Hypothalamus (tissue), 51 donors: ENCODE measurements around the gene MED19.
"Not testable (repeated sequence)": the region's sequence is repeated elsewhere in the genome, so short reads cannot be mapped to it uniquely, and the experiment has no call there.

Experiments
- DNase-seq, 51 donors: peaks; one replicate each; lab custom pipeline; 2025; lab: John Stamatoyannopoulos, UW

The MED19 gene, protein sequence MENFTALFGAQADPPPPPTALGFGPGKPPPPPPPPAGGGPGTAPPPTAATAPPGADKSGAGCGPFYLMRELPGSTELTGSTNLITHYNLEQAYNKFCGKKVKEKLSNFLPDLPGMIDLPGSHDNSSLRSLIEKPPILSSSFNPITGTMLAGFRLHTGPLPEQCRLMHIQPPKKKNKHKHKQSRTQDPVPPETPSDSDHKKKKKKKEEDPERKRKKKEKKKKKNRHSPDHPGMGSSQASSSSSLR

DNA sequence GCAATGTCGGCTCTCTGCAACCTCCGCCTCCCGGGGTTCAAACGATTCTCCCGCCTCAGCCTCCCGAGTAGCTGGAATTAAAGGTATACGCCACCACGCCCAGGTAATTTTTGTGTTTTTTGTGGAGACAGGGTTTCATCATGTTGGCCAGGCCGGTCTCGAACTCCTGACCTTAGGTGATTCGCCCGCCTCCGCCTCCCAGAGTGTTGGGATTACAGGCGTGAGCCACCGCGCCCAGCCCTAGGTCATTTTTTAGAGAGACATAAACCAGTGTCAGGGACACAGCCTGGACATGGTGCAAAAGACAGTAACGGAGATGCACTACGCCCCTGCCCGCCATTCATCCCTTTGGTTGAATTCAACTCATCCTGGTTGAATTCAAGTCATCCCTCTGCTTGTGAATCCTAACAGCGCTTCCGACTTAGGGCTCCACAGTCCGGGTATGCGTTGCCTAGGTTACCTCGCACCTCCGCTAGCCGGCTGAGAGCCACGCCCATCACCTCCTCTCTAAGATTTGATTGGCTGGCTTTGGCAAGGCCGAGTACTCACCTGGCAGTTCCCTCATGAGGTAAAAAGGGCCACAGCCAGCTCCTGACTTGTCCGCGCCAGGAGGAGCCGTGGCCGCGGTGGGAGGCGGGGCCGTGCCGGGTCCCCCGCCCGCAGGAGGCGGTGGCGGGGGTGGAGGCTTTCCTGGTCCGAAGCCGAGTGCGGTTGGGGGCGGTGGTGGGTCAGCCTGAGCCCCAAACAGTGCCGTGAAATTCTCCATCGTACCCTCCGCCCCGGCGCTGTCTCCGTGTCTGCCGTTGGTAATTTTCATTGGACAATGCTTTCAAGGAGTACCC is at the start of gene MED19:
TSS of gene MED19 (minus strand) at position 802 of the 842 bp plus-strand sequence. CDS start at position 766, 36 bp downstream.
- peak in 38 of 51 donors; percentile 39 to 89 (median 74) for DNase-seq

DNA sequence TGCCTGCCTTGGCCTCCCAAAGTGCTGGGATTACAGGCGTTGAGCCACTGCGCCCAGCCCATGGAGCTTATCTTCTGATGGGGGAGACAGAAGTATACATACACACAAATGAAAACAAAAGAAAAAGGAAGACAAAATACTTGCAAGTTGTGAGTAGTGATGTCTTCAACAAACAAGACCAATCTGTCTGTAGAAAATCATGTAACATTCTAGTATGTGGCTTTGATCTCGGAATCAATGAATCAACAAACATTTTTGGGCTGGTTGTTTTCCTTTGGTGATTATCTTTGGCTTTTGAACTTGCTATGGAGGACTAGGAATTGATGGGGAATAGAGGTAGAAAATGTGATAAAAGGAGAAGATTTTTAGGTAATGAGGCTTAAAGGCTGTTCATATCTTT is 46.2 kb upstream of the MED19 start:
- DNase-seq: no peak

DNA sequence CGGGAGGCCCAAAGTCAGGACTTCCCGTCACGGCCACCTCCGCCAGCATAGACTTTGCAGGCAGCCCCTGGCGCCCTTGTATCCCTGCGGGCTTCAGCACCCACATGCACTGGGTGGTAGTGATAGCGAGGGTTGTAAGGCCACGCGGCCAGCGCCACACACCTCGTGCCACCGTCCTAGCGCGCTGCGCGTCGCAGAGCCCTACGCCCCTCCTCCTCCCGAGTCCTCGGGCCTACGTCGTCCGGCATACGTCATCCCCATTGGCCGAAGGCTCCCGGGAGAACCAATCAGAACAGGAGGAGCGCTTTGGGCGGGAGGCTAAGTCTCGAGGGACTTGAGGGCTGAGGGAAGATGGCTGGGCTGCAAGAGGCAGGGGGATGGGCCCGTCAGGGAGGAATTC is 40.9 kb upstream of the MED19 start:
- no peak for DNase-seq

DNA sequence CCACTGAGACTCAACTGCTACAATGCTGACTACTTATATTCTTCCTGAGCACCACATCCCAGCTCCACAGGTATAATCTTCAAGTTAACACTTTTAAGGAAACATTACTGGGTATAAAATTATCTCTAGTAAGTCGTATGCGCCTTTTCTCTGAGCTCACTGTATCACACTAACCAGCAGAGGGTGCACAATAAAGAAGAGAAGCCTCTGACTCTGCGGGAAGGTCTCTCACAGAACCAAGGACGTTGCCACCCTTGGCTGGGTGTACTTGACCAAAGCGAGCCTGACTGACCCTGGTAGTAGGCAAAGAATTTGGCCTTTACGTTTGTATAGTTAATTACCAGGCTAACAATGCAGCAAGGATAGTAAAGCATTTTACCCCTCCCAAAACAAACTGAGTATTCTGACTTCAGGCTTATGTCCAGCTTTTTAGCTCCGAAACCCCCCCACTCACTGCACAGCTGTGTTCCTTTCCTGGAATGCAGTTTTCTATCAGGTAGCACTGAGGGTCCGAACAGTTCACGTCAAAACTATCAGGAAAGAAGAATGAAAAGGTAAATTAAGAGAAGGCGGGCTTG is 39.8 kb upstream of the MED19 start, which contains the start of gene BTBD18:
TSS of gene BTBD18 (minus strand) at position 144 of the 578 bp plus-strand sequence. CDS start 631 bp downstream, outside the sequence.
- peak in 6 of 51 donors; percentile 5 to 19 (median 12) for DNase-seq

DNA sequence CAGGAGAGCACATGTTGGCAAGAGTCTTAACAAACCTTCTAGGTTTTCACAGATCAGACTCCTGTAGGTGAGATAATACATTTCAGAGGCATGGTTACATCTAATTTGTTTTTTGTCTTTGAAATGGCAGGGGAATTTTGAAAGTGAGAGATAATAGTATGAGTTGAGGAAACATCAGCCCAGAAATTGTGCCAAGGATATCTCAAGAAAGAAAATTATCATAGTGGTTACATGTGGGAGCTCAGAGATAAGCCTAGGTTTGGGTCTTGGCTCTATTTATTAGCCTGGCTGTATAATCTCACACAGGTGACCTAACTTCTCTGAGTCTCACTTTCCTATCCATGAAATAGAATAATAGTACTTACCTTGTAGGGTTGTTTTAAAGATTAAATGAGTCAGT is 39.2 kb upstream of the MED19 start:
- no peak for DNase-seq

DNA sequence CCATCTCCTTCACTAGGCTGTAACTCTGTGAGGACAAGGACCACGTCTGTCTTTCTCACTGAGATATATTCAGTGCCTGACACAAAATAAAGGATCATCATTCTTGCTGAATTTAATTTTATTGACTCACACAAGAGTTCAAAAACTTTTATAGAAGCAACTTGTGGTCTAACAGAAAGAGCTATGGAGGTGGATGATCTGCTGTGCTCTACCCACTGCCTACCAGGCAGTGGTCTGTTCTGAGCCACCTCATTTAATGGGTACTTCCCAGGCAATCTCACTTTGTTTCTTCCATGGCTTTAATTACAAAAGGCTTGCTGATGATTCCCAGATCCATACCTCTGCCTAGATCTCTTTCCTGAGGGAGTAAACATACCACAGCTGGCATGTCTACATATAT is 34.9 kb upstream of the MED19 start:
- no peak for DNase-seq

DNA sequence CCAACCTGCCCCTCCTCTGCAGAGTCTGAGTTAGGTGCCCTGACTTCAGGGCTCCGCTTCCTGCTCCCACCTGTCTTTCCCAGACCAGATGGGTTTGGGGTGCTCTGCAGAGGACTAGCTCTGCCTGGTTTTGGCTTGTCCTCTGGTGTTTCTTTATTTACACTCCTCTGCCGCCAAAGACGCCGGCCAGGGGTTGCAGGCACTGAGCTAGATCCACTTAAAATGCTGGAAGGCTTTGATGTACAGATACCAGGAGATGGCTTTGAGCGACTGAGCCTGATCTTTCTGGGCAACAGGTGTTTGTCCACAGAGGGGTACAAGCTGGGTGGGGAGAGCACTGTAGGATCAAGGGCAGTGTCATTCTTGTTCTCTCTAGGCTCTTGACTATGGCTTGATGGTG is 33.2 kb upstream of the MED19 start:
- no peak for DNase-seq

DNA sequence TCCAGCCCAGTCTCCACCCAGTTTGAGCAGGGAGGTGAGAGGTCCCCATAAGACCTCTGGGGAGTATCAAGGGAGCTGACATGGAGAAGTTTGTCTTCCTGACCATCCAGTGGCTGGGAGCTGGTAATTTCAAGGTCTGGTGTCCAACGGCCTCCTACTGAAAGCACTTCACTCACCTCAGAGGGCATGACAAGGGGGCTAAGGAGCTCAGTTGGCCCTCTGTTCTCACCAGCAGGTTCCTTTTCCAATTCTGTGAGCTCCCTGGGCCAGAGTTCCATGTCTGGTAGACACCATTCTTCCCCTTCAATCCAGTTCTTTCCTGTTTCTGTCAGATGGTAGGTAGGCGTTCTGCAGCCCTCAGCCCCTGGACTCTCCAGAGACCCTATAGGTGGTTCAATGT is 32.3 kb upstream of the MED19 start:
- no peak for DNase-seq

DNA sequence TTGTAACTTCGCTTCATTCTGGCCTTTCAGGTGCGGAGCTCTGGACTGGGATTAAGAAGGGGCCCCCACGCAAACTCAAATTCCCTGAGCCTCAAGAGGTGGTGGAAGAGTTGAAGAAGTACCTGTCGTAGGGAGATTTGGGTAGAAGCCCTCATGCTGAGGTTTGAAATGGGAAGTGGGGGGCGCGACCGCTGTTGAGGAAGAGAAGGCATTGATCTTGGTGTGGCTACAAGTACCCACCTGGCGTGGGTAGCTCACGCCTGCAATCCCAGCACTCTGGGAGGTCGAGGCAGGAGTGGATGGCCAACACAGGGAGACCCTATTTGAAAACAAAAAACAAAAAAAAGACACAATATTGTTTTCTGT is 30.1 kb upstream of the MED19 start:
- DNase-seq: no peak

DNA sequence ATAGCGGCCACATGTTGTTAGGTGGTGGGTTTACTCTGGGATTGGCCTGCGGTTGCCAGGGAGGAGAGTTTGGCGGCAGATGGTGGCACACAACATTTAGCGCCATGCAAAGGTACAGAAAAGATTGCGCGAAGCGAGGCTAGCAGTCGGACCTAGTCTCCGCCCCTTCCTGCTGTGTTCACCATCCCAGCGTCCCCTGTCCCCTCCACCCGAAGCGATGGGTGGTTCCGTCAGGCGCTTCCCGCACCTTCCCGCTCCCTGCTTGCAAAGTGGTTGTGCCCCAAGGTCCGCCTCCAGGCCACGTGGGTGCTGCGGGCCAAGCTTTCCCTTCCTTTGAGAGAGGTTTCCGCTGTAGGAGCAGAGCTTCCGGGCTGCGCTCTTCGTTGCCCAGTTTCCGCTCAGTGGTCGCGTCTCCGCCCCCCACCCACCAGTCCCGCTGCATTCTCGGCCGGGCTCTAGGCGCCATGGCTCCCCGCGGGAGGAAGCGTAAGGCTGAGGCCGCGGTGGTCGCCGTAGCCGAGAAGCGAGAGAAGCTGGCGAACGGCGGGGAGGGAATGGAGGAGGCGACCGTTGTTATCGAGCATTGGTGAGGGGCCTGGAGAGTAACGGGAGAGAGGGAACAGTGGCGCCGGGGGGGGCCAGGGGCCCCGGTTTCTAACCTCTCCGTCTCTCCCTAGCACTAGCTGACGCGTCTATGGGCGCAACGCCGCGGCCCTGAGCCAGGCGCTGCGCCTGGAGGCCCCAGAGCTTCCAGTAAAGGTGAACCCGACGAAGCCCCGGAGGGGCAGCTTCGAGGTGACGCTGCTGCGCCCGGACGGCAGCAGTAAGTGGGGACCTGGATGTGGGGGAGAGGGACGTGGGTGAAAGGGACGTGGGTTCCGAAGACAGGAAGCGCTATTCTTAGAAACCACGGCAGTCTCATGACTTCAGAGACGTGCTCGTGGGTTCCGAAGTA is 29.4 kb upstream of the MED19 start, which contains the start of gene SELENOH:
TSS of gene SELENOH (plus strand) at position 360 of the 955 bp plus-strand sequence. CDS start at position 465, 105 bp downstream.
- peak; percentile 51 to 98 (median 91) for DNase-seq

DNA sequence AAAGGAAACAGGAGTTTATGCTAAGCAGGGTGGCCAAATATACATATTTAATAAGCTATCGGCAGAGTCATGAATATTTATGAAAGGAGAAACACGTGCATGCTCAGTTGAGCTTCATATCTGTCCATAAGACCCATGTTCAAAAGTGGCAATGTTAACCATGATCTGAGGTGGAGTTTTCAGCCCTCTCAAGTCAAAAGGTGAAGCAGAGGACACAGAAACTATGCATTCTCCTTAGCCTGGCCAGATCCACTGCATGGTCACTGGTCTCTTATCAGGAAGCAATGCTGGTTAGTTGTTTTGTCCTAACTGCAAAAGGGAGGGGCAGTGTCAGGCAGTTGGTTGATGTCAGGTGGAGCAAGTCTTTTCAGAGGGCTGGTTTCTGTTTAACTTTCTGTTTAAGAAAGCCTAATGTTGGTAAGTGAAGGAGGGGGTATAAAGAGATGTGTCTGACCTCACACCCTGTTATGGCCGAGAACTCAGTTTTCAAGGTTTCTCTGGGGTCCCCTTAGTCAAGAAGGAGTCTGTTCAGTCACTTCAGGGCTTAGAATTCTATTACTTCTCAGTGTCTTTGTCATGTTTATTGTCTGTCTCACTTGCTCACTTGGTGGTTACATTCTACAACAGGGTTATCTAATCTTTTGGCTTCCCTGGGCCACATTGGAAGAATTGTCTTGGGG is 23.7 kb upstream of the MED19 start:
- DNase-seq: no peak

DNA sequence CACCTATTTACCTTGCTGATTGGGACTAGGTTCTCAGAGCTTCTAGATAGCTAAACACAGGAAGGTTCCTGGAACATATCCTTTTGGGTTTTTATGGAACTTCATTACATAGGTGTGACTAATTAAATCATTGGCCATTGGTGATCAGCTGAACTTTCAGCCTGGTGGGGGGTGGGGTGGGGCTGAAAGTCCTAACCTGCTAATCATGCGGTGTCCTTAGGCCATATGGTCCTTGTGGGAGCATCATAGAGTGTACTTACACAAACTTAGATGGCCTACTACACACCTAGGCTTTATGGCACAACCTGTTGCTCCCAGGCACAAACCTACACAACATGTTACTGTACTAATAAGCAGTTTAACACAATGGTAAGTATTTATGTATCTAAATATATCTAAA is 20.6 kb upstream of the MED19 start:
- no peak for DNase-seq

DNA sequence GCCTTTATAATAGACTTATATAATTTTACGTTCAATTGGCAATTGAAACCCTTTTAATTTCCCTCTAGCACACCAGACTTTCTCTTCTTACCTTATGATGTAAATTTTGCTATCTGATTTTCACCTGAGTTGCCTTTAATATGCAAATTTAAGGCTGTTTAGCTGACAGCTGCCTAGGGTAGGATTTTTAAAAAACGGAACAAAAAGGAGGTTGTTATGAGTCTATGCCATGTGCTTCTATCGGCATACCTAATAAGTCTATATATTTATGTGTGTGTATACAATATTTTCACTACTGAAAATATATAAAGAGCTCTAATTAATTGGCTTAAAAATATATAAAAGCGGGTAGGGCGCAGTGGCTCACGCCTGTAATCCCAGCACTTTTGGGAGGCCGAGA is 17.5 kb upstream of the MED19 start:
- no peak for DNase-seq

DNA sequence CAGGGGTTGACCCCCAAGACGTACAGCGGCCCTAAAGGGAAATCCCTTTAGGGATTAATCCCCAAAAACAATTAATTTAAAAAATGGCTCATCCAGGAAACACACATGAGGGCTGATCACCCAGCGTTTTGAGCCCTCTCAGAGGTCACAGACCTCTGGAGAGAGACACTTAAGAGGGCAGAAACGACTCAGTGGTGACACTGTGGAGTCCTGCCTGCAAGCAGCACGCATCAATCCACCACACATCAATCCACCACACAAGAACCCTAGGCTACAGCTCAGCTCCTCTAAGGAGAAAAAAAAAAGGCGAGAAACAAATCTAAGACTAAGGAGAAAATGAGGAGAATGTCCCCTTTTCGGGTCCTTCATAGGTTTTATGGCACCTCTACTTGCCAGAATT is 16.8 kb upstream of the MED19 start:
- DNase-seq: no peak

DNA sequence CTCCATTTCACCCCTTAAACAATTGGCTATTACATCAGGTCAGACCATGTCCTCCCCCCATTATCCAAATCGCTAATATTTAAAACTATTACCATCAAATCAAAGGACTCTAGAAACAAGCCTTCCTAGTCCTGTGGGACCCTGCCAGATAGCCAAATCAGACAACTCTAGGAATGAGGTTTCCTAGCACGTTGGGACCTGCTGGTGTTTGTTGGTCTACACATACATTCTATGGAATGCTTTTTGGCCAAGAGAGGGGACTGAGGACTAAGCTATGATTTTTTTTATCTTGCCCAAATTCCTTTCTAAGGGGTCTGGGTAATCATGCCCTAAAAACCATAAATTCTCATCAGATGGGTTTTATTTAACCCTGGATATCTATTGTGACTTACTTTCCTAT is 15.2 kb upstream of the MED19 start:
- no peak for DNase-seq

DNA sequence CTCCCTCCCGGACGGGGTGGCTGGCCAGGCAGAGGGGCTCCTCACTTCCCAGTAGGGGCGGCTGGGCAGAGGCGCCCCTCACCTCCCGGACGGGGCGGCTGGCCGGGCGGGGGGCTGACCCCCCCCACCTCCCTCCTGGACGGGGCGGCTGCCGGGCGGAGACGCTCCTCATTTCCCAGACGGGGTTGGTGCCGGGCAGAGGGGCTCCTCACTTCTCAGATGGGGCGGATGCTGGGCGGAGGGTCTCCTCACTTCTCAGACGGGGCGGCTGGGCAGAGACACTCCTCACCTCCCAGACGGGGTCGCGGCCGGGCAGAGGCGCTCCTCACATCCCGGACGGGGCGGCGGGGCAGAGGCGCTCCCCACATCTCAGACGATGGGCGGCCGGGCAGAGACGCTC is 4.7 kb upstream of the MED19 start:
- DNase-seq: not testable (repeated sequence)

DNA sequence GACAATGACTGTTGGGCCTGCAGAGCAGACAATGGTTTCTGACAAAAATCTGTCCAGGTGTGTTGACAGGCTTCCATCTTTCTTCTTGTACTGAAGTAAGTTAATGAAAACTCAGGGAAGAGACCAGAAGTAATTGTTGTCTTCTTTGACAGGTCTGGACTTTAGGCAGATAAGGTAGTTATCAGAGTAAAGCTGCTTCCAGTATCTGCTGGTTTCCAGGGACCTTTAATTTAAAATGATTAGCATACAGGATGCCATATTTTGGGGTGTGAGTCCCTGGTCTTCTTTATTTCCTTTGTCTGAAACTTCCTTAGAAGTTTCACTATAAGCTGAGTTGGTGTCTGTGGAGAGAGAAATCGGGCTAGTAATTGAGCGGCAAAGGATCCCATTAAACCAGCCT is 1.8 kb upstream of the MED19 start:
- no peak for DNase-seq

DNA sequence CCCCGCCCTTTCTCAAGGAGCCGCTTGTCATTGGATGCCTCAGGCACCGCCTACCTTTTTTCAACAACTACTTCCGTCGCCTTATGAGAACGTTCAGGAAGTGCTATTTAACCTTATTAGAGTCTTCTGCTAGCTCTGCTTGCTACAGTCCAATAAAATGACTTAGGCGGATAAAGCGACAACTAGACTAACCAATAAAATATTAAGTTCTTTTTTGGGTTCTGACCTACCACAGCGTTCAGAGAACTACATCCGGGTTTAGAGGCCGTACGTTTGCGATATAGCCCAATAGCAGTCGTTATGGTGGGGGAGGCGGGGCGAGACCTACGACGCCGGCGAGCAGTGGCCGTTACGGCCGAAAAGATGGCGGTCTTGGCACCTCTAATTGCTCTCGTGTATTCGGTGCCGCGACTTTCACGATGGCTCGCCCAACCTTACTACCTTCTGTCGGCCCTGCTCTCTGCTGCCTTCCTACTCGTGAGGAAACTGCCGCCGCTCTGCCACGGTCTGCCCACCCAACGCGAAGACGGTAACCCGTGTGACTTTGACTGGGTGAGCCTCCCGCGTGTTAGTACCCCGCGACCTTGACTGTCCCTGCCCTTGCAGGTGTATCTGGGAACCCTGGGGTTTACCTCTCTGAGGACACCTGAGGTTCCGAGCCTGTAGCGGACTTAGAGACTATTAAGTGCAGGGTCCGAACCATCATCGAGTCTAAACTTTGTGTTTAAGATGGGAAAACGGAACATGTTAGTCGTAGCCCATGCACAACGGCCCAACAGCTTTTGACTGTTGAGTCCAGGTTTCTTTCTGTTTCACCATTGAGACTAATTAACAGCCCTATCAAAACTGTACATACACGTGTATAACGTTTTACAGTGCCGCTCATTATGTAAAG is 488 bp upstream of the MED19 start, which contains the start of gene TMX2:
TSS of gene TMX2 (plus strand) at position 338 of the 895 bp plus-strand sequence. CDS start at position 364, 26 bp downstream.
- DNase-seq: peak; percentile 30 to 100 (median 90)
